ENCODE data around the gene TCERG1L. TPM values are rescaled to one million over a fixed set of nuclear protein-coding genes. Genes with fewer than 3 reads are reported as not detected.

The TCERG1L gene
- total and polyA plus RNA-seq, 10 donors = 0.03 to 1.2 (median 0.30) TPM; not detected in 3

DNA sequence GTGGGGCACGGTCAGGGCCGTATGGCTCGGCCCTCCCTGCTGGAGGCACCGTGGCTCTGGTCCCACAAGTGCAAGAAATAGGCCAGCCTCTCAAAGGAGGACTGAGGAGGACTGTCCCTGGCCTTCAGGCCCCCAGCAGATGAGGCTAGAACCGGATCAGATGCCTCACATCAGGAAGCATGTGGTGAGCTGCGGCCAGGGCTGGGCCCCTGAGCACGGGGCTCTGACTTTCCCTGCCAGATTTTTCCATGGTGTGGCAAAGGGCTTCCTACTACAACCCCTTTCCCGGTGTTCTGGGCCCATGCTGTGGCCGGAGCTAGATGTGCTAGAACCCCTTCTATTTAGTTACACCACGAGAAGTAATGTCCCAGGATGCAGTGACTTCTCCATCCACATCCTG, 100.4 kb downstream of the TCERG1L start:
- no peak for TF ChIP-seq POLR2AphosphoS5 (IDR thresholded peaks at IDR 0.05)
- TF ChIP-seq, protein P1, sequence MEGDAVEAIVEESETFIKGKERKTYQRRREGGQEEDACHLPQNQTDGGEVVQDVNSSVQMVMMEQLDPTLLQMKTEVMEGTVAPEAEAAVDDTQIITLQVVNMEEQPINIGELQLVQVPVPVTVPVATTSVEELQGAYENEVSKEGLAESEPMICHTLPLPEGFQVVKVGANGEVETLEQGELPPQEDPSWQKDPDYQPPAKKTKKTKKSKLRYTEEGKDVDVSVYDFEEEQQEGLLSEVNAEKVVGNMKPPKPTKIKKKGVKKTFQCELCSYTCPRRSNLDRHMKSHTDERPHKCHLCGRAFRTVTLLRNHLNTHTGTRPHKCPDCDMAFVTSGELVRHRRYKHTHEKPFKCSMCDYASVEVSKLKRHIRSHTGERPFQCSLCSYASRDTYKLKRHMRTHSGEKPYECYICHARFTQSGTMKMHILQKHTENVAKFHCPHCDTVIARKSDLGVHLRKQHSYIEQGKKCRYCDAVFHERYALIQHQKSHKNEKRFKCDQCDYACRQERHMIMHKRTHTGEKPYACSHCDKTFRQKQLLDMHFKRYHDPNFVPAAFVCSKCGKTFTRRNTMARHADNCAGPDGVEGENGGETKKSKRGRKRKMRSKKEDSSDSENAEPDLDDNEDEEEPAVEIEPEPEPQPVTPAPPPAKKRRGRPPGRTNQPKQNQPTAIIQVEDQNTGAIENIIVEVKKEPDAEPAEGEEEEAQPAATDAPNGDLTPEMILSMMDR (IDR thresholded peaks at IDR 0.05 in 8 of 11, conservative IDR thresholded peaks at IDR 0.05 in 3 of 11) = no peak
- no peak for TF ChIP-seq POLR2A (IDR thresholded peaks at IDR 0.05)
- intact Hi-C loops (cut with DNase I; ENCODE audit: low total_unique reads) = no loop called here
- no peaks in the 10 kb centered on the region for H3K4me1 ChIP-seq
- no peaks in the 10 kb centered on the region for H3K36me3 ChIP-seq
- H3K27ac ChIP-seq = no peak overlapping the region
- no peaks in the 10 kb centered on the region for H3K27me3 ChIP-seq (replicated peaks in 1 of 7)
- DNase-seq = peak; percentile 39
- H3K4me3 ChIP-seq = no peak overlapping the region
- H3K9me3 ChIP-seq = no peaks in the 10 kb centered on the region
- WGBS, 5 donors = 70 to 79% (median 75%) methylated on average over 10 of the region's 10 CpGs

- peak; percentile 35 for DNase-seq
- no peaks in the 10 kb centered on the region for H3K4me1 ChIP-seq
- WGBS, 5 donors = 65 to 78% (median 70%) methylated on average over 3 of the region's 3 CpGs
- no peaks in the 10 kb centered on the region for H3K36me3 ChIP-seq
- no peak overlapping the region for H3K4me3 ChIP-seq
- no peaks in the 10 kb centered on the region for H3K9me3 ChIP-seq
- H3K27me3 ChIP-seq (replicated peaks in 1 of 7) = no peaks in the 10 kb centered on the region
- intact Hi-C loops (cut with DNase I; ENCODE audit: low total_unique reads) = no loop called here
- no peak for TF ChIP-seq POLR2AphosphoS5 (IDR thresholded peaks at IDR 0.05)
- TF ChIP-seq, protein P1 (IDR thresholded peaks at IDR 0.05 in 8 of 11, conservative IDR thresholded peaks at IDR 0.05 in 3 of 11) = no peak
- no peak for TF ChIP-seq POLR2A (IDR thresholded peaks at IDR 0.05)
- H3K27ac ChIP-seq = no peak overlapping the region
Observed at GRCh38 chr10:131210181-131210580, 101.3 kb downstream of the TCERG1L start.

- WGBS, 5 donors = 84 to 92% (median 88%) methylated on average over 25 to 29 of the region's 29 CpGs
- DNase-seq = peak; percentile 59
- H3K27me3 ChIP-seq (replicated peaks in 1 of 7) = no peaks in the 10 kb centered on the region
- no peak overlapping the region for H3K27ac ChIP-seq
- TF ChIP-seq, protein P1 (IDR thresholded peaks at IDR 0.05 in 8 of 11, conservative IDR thresholded peaks at IDR 0.05 in 3 of 11) = no peak
- TF ChIP-seq POLR2A (IDR thresholded peaks at IDR 0.05) (no peak), POLR2AphosphoS5 (IDR thresholded peaks at IDR 0.05) (no peak)
- H3K4me3 ChIP-seq = no peak overlapping the region
- intact Hi-C loops (cut with DNase I; ENCODE audit: low total_unique reads) = no loop called here
- no peaks in the 10 kb centered on the region for H3K36me3 ChIP-seq
- H3K4me1 ChIP-seq = no peaks in the 10 kb centered on the region
- no peaks in the 10 kb centered on the region for H3K9me3 ChIP-seq
Observed at GRCh38 chr10:131207584-131208532, 103.7 kb downstream of the TCERG1L start.

- H3K27me3 ChIP-seq (replicated peaks in 1 of 7) = no peaks in the 10 kb centered on the region
- DNase-seq = peak; percentile 44
- 68 to 78% (median 73%) methylated on average over 6 to 8 of the region's 8 CpGs for WGBS, 5 donors
- intact Hi-C loops (cut with DNase I; ENCODE audit: low total_unique reads) = no loop called here
- no peaks in the 10 kb centered on the region for H3K9me3 ChIP-seq
- no peak for TF ChIP-seq POLR2AphosphoS5 (IDR thresholded peaks at IDR 0.05)
- TF ChIP-seq, protein P1 (IDR thresholded peaks at IDR 0.05 in 8 of 11, conservative IDR thresholded peaks at IDR 0.05 in 3 of 11) = no peak
- no peak for TF ChIP-seq POLR2A (IDR thresholded peaks at IDR 0.05)
- no peak overlapping the region for H3K4me3 ChIP-seq
- no peaks in the 10 kb centered on the region for H3K36me3 ChIP-seq
- no peaks in the 10 kb centered on the region for H3K4me1 ChIP-seq
- H3K27ac ChIP-seq = no peak overlapping the region
Observed at GRCh38 chr10:131207176-131207575, 104.3 kb downstream of the TCERG1L start.
